HEK293T (cell line): Measurements from ENCODE around the gene CBX4.

Source experiments
- ARNT ChIP-seq: fragments of 450-650 bp; IDR thresholded peaks from 2 replicates; pipeline ENCODE4 v1.6.1; 2017; ENCODE audit warnings: mild to moderate bottlenecking
- BHLHE40 ChIP-seq: fragments of 450-650 bp; IDR thresholded peaks from 2 replicates; pipeline ENCODE4 v1.6.1; 2016; ENCODE audit warnings: mild to moderate bottlenecking, moderate library complexity, borderline replicate concordance
- ELF4 ChIP-seq: fragments of 450-650 bp; IDR thresholded peaks from 2 replicates; pipeline ENCODE4 v1.6.1; 2017; ENCODE audit warnings: antibody characterized with exemption
- FOXK2 ChIP-seq: fragments of 450-650 bp; IDR thresholded peaks from 2 replicates; pipeline ENCODE4 v1.6.1; 2016; ENCODE audit warnings: mild to moderate bottlenecking
- FOXM1 ChIP-seq: fragments of 450-650 bp; IDR thresholded peaks from 2 replicates; pipeline ENCODE4 v1.6.1; 2017; ENCODE audit warnings: mild to moderate bottlenecking, borderline replicate concordance
- HDGF ChIP-seq: fragments of 450-650 bp; IDR thresholded peaks from 2 replicates; pipeline ENCODE4 v1.6.1; 2017; ENCODE audit warnings: antibody characterized with exemption, borderline replicate concordance
- L3MBTL2 ChIP-seq: fragments of 450-650 bp; conservative IDR thresholded peaks from 2 replicates; pipeline ENCODE4 v1.6.1; 2016; ENCODE audit warnings: mild to moderate bottlenecking
- LEF1 ChIP-seq: fragments of 450-650 bp; IDR thresholded peaks from 2 replicates; pipeline ENCODE4 v1.6.1; 2017; ENCODE audit warnings: mild to moderate bottlenecking, borderline replicate concordance
- NFRKB ChIP-seq: fragments of 450-650 bp; IDR thresholded peaks from 2 replicates; pipeline ENCODE4 v1.6.1; 2016; ENCODE audit warnings: mild to moderate bottlenecking, moderate library complexity
- SP1 ChIP-seq: fragments of 450-650 bp; IDR thresholded peaks from 2 replicates; pipeline ENCODE4 v1.6.1; 2017
- TARDBP ChIP-seq: fragments of 450-650 bp; IDR thresholded peaks from 2 replicates; pipeline ENCODE4 v1.6.1; 2016
- ZNF384 ChIP-seq: fragments of 450-650 bp; IDR thresholded peaks from 2 replicates; pipeline ENCODE4 v1.6.1; 2016

DNA sequence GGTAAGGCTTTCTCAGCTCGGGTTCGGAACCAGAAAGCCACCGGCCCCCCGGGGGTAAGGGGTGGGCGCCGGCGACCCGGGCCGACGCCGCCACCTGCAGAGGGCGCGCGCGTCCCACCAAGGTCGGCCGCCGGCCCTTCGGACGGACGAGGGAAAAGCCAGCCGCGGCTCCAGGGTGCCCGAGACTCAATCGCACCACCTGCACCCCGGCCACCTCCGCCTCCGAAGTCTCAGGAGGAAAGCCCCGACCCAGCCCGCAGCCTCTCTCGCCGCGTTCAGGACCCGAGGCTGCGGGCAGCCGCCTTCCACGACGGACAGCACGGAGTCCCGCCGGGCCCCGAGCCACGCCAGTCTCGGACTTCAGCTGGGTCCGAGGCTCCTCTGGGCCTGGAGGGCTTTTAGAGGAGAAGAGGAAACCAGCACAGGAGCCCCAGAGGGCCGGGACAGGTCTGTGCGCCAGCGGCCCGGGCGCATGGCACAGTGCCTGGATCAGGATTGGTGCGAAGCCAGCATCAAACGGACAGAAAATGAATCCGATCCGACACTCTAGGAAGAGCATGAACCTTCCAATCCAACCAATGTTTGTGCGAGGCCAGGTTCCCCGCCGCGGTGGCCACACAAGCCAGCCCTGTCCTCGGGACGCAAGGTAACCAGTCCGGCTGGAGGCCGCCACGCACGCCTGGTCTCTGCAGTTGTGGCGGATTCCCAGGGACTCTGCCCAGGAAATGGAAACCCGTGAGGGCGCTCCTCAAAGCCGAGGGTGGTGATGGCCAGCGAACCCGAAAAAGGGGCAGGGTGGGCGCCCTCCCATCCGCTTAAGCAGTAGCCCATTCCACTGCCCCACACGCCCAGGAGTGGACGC, 49.1 kb downstream of the CBX4 start:
- TF ChIP-seq ZNF384 = no peak
- TF ChIP-seq ELF4 = no peak
- no peak for TF ChIP-seq LEF1
- peak; percentile 27; the same call in 1 of the 2 replicates for TF ChIP-seq L3MBTL2
- no peak for TF ChIP-seq BHLHE40
- TF ChIP-seq FOXM1 = no peak
- TF ChIP-seq TARDBP = no peak
- TF ChIP-seq NFRKB = no peak
- no peak for TF ChIP-seq SP1
- no peak for TF ChIP-seq ARNT
- TF ChIP-seq FOXK2 = no peak
- TF ChIP-seq HDGF = no peak
